ENCODE data around the gene TMEM89. TPM values are rescaled to one million over a fixed set of nuclear protein-coding genes. Genes with fewer than 3 reads are reported as not detected.

The TMEM89 gene
- total and polyA plus RNA-seq, 2 of the 13 experiments (the other 11 are each of a cell fraction or from before 2014, with no cell fraction given): 0.31 to 0.59 TPM

DNA sequence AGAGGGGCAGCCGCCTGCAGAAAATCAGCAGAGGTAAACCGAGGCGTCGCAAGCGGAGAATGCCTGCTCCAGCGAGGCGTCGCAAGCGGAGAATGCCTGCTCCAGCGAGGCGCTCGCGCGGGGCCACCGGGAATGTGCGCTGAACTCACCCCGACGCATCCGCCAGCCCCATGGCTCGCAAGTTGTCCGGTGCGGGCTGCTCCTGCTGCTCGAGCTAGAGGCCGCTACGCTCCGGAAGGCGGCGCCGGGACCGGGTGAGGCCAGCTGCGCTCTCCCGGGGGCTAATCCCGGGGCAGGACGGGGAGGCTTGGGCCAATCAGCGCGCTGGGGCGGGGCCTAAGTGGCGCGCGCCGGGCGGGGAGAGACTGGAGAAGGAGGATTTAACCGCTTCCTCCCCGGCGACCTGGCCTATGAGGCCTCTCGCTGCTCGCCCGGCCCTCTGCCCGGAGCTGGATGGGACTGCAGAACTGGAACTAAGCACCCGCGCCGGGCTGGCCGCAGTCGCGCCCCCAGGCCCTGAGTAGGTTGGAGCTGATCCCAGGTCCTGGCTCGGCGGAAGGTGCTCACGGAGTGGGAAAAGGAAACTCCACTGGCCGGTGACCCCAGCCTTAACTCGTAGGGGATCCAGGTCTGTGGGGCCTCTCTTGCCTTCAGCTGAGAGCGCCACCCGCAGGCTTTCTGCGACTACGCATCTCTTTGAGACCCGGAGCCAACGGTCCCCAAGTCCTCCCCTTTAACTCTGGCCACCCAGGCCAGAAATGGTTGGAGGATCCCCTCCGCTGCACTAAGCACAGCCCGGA is 13.9 kb upstream of the TMEM89 start, which contains the start of gene SLC26A6 (continued):
- TF ChIP-seq MEF2D (CRISPR knock-in tag; IDR thresholded peaks at IDR 0.05) (no peak), SALL1 (CRISPR knock-in tag; IDR thresholded peaks at IDR 0.05) (peak; percentile 58), ARID2 (CRISPR knock-in tag; IDR thresholded peaks at IDR 0.05; ENCODE audit: borderline replicate concordance) (no peak), ZNF230 (CRISPR knock-in tag; IDR thresholded peaks at IDR 0.05) (peak; percentile 75), JUND (CRISPR knock-in tag; IDR thresholded peaks at IDR 0.05) (0 out of 2 replicates have a peak, but pooled peaks have one; percentile 24), ZFY (CRISPR knock-in tag; IDR thresholded peaks at IDR 0.05) (peak; percentile 88), MBNL3 (CRISPR knock-in tag; conservative IDR thresholded peaks at IDR 0.05) (no peak), ZNF788 (CRISPR knock-in tag; IDR thresholded peaks at IDR 0.05; ENCODE audit: borderline replicate concordance) (no peak), ZNF558 (CRISPR knock-in tag; IDR thresholded peaks at IDR 0.05; ENCODE audit: borderline replicate concordance) (no peak), ZEB1 (IDR thresholded peaks at IDR 0.05; ENCODE audit: insufficient replicate concordance, low read depth) (no peak), HNF4A (CRISPR knock-in tag; IDR thresholded peaks at IDR 0.05) (peak; percentile 3; the same call in 1 of the 2 replicates), NFE2L2 (IDR thresholded peaks at IDR 0.05; ENCODE audit: low read length) (no peak), PHF5A (CRISPR knock-in tag; IDR thresholded peaks at IDR 0.05; ENCODE audit: low read depth, unreplicated experiment) (peak; percentile 24), ZNF430 (CRISPR knock-in tag; IDR thresholded peaks at IDR 0.05) (peak; percentile 85), CREB1 (IDR thresholded peaks at IDR 0.05) (no peak; the same call in 1 of the 2 replicates), CREB1 (CRISPR knock-in tag; IDR thresholded peaks at IDR 0.05) (no peak), ZMYM2 (CRISPR knock-in tag; IDR thresholded peaks at IDR 0.05) (no peak), ZNF232 (CRISPR knock-in tag; IDR thresholded peaks at IDR 0.05; ENCODE audit: borderline replicate concordance) (no peak), ZNF263 (CRISPR knock-in tag; IDR thresholded peaks at IDR 0.05) (peak; percentile 54; the same call in 1 of the 2 replicates), PITX1 (CRISPR knock-in tag; IDR thresholded peaks at IDR 0.05) (peak; percentile 92), KLF15 (CRISPR knock-in tag; IDR thresholded peaks at IDR 0.05; ENCODE audit: borderline replicate concordance) (no peak; the same call in 1 of the 2 replicates), SP2 (CRISPR knock-in tag; IDR thresholded peaks at IDR 0.05) (peak; percentile 78), GTF3A (CRISPR knock-in tag; conservative IDR thresholded peaks at IDR 0.05) (no peak)
- TF ChIP-seq, protein P1, sequence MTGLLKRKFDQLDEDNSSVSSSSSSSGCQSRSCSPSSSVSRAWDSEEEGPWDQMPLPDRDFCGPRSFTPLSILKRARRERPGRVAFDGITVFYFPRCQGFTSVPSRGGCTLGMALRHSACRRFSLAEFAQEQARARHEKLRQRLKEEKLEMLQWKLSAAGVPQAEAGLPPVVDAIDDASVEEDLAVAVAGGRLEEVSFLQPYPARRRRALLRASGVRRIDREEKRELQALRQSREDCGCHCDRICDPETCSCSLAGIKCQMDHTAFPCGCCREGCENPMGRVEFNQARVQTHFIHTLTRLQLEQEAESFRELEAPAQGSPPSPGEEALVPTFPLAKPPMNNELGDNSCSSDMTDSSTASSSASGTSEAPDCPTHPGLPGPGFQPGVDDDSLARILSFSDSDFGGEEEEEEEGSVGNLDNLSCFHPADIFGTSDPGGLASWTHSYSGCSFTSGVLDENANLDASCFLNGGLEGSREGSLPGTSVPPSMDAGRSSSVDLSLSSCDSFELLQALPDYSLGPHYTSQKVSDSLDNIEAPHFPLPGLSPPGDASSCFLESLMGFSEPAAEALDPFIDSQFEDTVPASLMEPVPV (CRISPR knock-in tag; IDR thresholded peaks at IDR 0.05): peak; percentile 67; the same call in 1 of the 2 replicates
- TF ChIP-seq, protein P2, sequence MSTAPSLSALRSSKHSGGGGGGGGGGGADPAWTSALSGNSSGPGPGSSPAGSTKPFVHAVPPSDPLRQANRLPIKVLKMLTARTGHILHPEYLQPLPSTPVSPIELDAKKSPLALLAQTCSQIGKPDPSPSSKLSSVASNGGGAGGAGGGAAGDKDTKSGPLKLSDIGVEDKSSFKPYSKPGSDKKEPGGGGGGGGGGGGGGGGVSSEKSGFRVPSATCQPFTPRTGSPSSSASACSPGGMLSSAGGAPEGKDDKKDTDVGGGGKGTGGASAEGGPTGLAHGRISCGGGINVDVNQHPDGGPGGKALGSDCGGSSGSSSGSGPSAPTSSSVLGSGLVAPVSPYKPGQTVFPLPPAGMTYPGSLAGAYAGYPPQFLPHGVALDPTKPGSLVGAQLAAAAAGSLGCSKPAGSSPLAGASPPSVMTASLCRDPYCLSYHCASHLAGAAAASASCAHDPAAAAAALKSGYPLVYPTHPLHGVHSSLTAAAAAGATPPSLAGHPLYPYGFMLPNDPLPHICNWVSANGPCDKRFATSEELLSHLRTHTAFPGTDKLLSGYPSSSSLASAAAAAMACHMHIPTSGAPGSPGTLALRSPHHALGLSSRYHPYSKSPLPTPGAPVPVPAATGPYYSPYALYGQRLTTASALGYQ (CRISPR knock-in tag; IDR thresholded peaks at IDR 0.05): 0 out of 2 replicates have a peak, but pooled peaks have one; percentile 45
- TF ChIP-seq, protein P3, sequence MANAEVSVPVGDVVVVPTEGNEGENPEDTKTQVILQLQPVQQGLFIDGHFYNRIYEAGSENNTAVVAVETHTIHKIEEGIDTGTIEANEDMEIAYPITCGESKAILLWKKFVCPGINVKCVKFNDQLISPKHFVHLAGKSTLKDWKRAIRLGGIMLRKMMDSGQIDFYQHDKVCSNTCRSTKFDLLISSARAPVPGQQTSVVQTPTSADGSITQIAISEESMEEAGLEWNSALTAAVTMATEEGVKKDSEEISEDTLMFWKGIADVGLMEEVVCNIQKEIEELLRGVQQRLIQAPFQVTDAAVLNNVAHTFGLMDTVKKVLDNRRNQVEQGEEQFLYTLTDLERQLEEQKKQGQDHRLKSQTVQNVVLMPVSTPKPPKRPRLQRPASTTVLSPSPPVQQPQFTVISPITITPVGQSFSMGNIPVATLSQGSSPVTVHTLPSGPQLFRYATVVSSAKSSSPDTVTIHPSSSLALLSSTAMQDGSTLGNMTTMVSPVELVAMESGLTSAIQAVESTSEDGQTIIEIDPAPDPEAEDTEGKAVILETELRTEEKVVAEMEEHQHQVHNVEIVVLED (CRISPR knock-in tag; IDR thresholded peaks at IDR 0.05; ENCODE audit: borderline replicate concordance): peak; percentile 75; the same call in 1 of the 2 replicates
